Transverse colon (tissue), 4 donors: ENCODE results near the gene FBXO31. TPM values are rescaled to one million over a fixed set of nuclear protein-coding genes. Genes with fewer than 3 reads are reported as not detected.
A peak's percentile ranks its signal among the peaks of the same experiment; 100 is the strongest.

ENCODE experiments used
- DNase-seq: peaks from one replicate; pipeline ENCODE4 v3.0.0-alpha.2; 2019
- H3K27ac ChIP-seq, 4 donors: fragments of 200-600 bp; sonication (generic); 2 replicates each; pipeline ENCODE4 v1.5.1; 2016 to 2018; ENCODE audit warnings: inconsistent platforms in 4 of 4
- H3K27me3 ChIP-seq: fragments of 200-600 bp; sonication (generic); 2 replicates; pipeline ENCODE4 v1.5.1; 2017; ENCODE audit warnings: inconsistent platforms
- H3K36me3 ChIP-seq, 4 donors: fragments of 200-600 bp; sonication (generic); 2 replicates each; pipeline ENCODE4 v1.5.1; 2017 to 2019; ENCODE audit warnings: inconsistent platforms in 4 of 4
- H3K4me1 ChIP-seq, 4 donors: fragments of 200-600 bp; sonication (generic); 2 replicates each; pipeline ENCODE4 v1.5.1; 2017 to 2020; ENCODE audit warnings: inconsistent platforms in 4 of 4
- H3K4me3 ChIP-seq, 4 donors: fragments of 200-600 bp; sonication (generic); 1 replicate in 1 of 4; 2 replicates in 3 of 4; pipeline versions ENCODE4 v1.5.1 to v1.6.1; 2017 to 2019; ENCODE audit warnings: inconsistent platforms in 4 of 4
- H3K9me3 ChIP-seq, 2 donors: fragments of 200-600 bp; sonication (generic); 2 replicates each; pipeline ENCODE4 v1.5.1; 2017 to 2019; ENCODE audit warnings: inconsistent platforms in 2 of 2
- CTCF ChIP-seq, 5 experiments: fragments of 200-600 bp in 3 of 5; fragments of 450-650 bp in 2 of 5; sonication (generic) in 3 of 5; IDR thresholded peaks; 1 replicate in 2 of 5; 2 replicates in 3 of 5; pipeline ENCODE4 v1.5.1; 2016 to 2017; ENCODE audit warnings: antibody characterized with exemption in 5 of 5, inconsistent platforms in 3 of 5, mild to moderate bottlenecking in 2 of 5, moderate library complexity in 1 of 5
- POLR2A ChIP-seq: fragments of 450-650 bp; IDR thresholded peaks from one replicate; pipeline ENCODE4 v1.6.1; 2016; ENCODE audit warnings: antibody characterized with exemption, mild to moderate bottlenecking, moderate library complexity
- WGBS, 2 donors: methylation state at CpG; one replicate each; pipeline ENCODE4 v1.1.5; 2018; ENCODE audit warnings: low coverage in 1 of 2; 5-methylcytosine and 5-hydroxymethylcytosine counted together
- in situ Hi-C, 4 donors: fragments of 200-750 bp; cut with MboI; loops; one replicate each; pipeline versions ENCODE4 v1.15.0 to v1.15.1; 2017; ENCODE audit warnings: low sequenced_read_pairs in 3 of 4, low pct_ligation_motif_present in 1 of 4, low pct_unique_long_range_greater_than_20kb in 1 of 4
- intact Hi-C: fragments of 100-400 bp; cut with DNase I; formaldehyde crosslinking; loops from one replicate; pipeline ENCODE4 v1.15.1; 2023; ENCODE audit warnings: low total_unique reads
- total RNA-seq, 4 donors: library from RNA; depleted of rRNA; stranded (reverse); fragments of >200 nt; gene quantifications; one replicate each; pipeline ENCODE4 v1.1.0, GENCODE V29; 2016

FBXO31 gene
- total RNA-seq, 4 donors from 2014 or later: 83.6 to 403 (median 224) TPM

GRCh38 chr16:87278191-87279093 is 105.1 kb downstream of the FBXO31 start:
- peak; percentile 75 for DNase-seq
- intact Hi-C loops: loop anchor here (2.0 to 5.0 kb wide), 2 partner anchors 76 to 716 kb away; no protein-coding TSS in a partner anchor
- in situ Hi-C loops: loop anchor here (10.0 to 25.0 kb wide), 5 partner anchors 91 to 716 kb away; partner anchors contain the start of genes FOXC2 (in 3 of the 4) and MTHFSD (in 1 of the 4)

More at GRCh38 chr16:87278191-87279093, 105.1 kb downstream of the FBXO31 start:
- H3K4me3 ChIP-seq: no peak overlapping the region
- WGBS, 2 donors: 55% methylated on average over 31 of the region's 38 CpGs; no CpG with 5 or more reads in 1 of the 2 donors
- H3K36me3 ChIP-seq: no peaks in the 10 kb centered on the region
- peaks cover 10% of the 10 kb centered on the region for H3K27me3 ChIP-seq
- TF ChIP-seq POLR2A (no peak), CTCF (IDR thresholded peaks at IDR 0.05) (peak; percentile 80 to 87 (median 82))
- H3K9me3 ChIP-seq: no peaks in the 10 kb centered on the region
- H3K27ac ChIP-seq: no peak overlapping the region
- peaks cover 0 to 14% (median 7%) of the 10 kb centered on the region in 4 donors for H3K4me1 ChIP-seq

Other genes with a start within 250 kb of the FBXO31 start
- 1 to 10 TPM in 2 of 4 donors, not detected in 2; 1.1 to 2.3 TPM for gene C16orf95, start 66.4 kb downstream of the FBXO31 start, total RNA-seq
- 10 to 100 TPM; 15.7 to 69.5 (median 39.9) TPM for gene MAP1LC3B, start 8.6 kb upstream of the FBXO31 start, total RNA-seq
- gene ZCCHC14, start 109.2 kb upstream of the FBXO31 start, total RNA-seq: 10 to 100 TPM; 27.7 to 56.1 (median 36.7) TPM
- 1 to 10 TPM in 1 of 4 donors, under 1 TPM in 2, not detected in 1; 0.32 to 5.2 (median 0.41) TPM for gene JPH3, start 218.7 kb upstream of the FBXO31 start, total RNA-seq